Activated CD8-positive, alpha-beta memory T cell treated with anti-CD3 and anti-CD28 coated beads for 1 hour (primary cell): ENCODE measurements around the gene ABLIM2.

ENCODE experiments used
- DNase-seq, 2 donors: peaks; one replicate each; pipeline ENCODE4 v3.0.0-alpha.2; 2020; ENCODE audit warnings: low read depth in 1 of 2; ENCODE audit errors: extremely low read depth in 1 of 2

Gene ABLIM2

GRCh38 chr4:8177552-8177951 is 18.9 kb upstream of the ABLIM2 start:
- DNase-seq: no peak

- DNase-seq: no peak
These were observed 18.2 kb upstream of the ABLIM2 start for GRCh38 chr4:8176547-8177399.

GRCh38 chr4:8175686-8176085 is 17.1 kb upstream of the ABLIM2 start:
- no peak for DNase-seq

- no peak for DNase-seq
These were observed 16.4 kb upstream of the ABLIM2 start for GRCh38 chr4:8174970-8175369.

GRCh38 chr4:8173492-8174242 is 15.1 kb upstream of the ABLIM2 start:
- no peak for DNase-seq

- DNase-seq: no peak
These were observed 13.6 kb upstream of the ABLIM2 start for GRCh38 chr4:8171984-8172924.

GRCh38 chr4:8171266-8171665 is 12.7 kb upstream of the ABLIM2 start:
- no peak for DNase-seq

- DNase-seq: no peak
These were observed 11.7 kb upstream of the ABLIM2 start for GRCh38 chr4:8170341-8170740.

GRCh38 chr4:8169763-8170162 is 11.2 kb upstream of the ABLIM2 start:
- no peak for DNase-seq

- no peak for DNase-seq
These were observed 10.4 kb upstream of the ABLIM2 start for GRCh38 chr4:8168832-8169598.

- no peak for DNase-seq
These were observed 9.6 kb upstream of the ABLIM2 start for GRCh38 chr4:8168232-8168631.

GRCh38 chr4:8167815-8168214 is 9.2 kb upstream of the ABLIM2 start:
- no peak for DNase-seq

GRCh38 chr4:8167291-8167690 is 8.7 kb upstream of the ABLIM2 start:
- no peak for DNase-seq

- DNase-seq: no peak
These were observed 6.8 kb upstream of the ABLIM2 start for GRCh38 chr4:8165374-8165896.

- no peak for DNase-seq
These were observed 6.1 kb upstream of the ABLIM2 start for GRCh38 chr4:8164687-8165086.

GRCh38 chr4:8164194-8164565 is 5.6 kb upstream of the ABLIM2 start:
- DNase-seq: no peak

- no peak for DNase-seq
These were observed 5.0 kb upstream of the ABLIM2 start for GRCh38 chr4:8163436-8164193.

- DNase-seq: no peak
These were observed 4.4 kb upstream of the ABLIM2 start for GRCh38 chr4:8163026-8163425.

GRCh38 chr4:8162625-8163024 is 4.0 kb upstream of the ABLIM2 start:
- no peak for DNase-seq
